GM19397 (cell line): ENCODE measurements around the gene CLEC20A.
"Not testable (repeated sequence)": the region's sequence is repeated elsewhere in the genome, so short reads cannot be mapped to it uniquely, and the experiment has no call there.

Source experiments
- ATAC-seq: cut with Tn5 transposase; IDR thresholded peaks from one replicate; pipeline ENCODE4 v1.9.1; 2021; ENCODE audit warnings: mild to moderate bottlenecking, moderate library complexity; ENCODE audit not compliant: unreplicated experiment

Gene CLEC20A

DNA sequence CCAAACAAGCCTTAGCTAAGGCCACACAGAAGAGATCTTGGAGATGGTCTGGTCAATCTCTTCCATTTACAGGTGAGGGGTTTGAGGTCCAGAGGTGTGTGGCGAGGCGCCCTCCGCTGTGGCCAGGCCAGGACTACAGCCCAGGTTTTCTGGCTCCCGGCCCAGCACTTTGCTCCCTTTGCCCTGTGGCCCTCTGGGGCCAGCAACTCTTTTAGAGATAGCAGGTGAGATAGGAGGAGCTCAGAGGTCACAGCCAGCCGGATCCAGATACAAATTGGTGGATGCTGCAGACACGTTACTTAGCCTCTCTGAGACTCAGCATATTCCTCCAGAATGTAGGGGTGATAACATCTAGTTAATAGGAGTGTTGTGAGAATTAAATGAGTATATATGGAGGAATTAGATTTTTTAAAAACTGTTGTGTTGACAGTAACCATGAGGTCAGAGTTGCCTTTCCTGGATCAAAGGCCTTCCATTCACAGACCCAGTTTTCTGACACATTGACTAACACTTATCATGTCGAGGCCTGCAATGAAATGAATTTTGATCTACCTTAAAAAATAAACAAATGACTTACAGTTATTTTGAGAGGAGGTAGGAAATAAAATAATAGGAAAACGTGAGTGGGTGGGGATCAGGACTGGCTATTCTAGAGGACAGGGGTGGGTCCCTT, 32.7 kb upstream of the CLEC20A start:
- ATAC-seq: no peak

- ATAC-seq: no peak
These were observed 32.2 kb upstream of the CLEC20A start for GRCh38 chr1:178528953-178529335.

DNA sequence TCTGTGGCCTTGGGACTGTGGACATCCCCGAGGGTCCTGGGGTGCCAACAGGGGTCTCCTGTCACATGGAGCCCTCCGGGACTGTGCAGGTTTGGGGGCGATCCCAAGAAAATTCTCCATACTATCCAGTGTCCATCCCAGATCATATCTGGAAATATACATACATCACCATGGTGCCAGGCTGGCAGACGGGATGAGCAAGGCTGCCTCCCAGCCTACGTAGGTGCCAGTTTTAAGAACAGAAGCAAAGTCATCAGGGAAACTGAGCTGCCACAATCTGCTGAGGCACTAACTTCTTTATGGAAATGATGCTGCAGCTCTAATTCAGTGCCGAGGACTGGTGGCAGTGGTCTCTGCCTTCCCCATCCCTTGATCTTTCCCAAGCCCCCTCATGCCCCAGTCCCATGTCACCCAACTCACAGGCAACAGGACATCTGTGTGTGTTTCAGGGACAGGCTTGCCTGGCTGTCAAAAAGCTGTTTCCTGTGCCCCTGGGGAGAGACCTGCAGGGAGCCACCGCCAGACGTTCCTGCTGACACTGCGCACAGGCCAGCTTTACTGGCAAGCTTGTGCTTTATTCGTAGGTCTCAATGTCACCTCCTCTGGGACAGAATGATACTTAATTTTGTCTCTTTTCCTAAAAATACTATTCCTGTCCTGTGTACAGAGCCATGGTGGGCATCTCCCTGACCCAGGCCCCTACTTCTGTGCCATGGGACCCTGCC, 31.6 kb upstream of the CLEC20A start:
- ATAC-seq: no peak

- ATAC-seq: no peak
These were observed 30.4 kb upstream of the CLEC20A start for GRCh38 chr1:178527117-178527516.

- no peak for ATAC-seq
These were observed 24.5 kb upstream of the CLEC20A start for GRCh38 chr1:178521241-178521640.

DNA sequence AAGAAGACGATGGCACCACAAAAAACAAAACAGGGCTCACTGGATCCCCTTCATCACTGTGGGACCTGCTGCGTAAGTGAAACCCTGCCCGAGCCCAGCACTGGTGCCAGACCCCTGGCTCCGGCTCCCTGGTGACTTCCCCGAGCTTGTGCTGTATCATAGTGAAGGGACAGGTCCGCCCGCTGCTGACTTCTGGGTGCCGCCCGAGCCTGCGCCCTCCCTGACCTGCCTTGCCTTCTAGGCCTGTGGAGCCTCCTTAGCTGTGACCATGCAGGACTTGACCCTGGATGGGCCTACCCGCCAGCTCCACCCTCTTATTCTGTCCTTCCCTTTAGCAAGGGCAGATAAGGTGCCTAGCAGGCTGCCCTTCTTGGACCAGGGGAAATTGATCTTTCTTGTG, 24.0 kb upstream of the CLEC20A start:
- ATAC-seq: no peak

GRCh38 chr1:178518894-178519293, 22.1 kb upstream of the CLEC20A start:
- ATAC-seq: no peak

- no peak for ATAC-seq
These were observed 19.3 kb upstream of the CLEC20A start for GRCh38 chr1:178516110-178516509.

DNA sequence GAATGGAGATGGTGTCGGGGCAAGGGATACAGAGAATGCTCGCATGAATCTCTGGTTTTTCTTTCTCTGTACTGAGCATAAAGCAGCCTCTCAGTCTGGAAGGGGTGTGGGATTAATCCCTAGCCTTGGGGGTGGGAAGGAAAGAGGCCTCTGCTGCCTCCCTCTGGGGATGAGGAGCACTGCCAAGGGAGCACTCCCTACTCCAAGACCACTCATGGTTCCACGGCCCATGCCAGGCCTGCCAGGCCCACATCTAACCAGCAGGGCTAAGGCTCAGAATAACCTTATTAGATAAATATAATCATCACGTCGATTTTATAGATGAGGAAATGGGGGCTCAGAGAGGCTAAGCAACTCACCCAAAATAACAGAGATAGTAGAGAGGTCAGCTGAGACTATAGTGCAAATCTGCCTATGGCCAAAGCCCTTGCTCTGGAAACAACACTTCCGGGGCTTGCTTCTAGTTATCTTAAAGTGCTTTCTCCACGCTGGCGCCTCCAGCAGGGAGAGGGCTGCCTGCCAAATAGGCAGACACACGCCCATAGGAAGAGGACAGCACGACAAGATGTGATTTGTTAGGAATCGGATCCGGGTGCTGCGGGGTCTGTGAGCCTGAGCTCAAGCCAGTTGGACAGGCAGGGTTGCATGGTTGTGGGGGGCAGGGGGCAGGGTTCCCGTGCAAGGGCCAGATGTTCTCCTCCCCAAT, 16.7 kb upstream of the CLEC20A start:
- no peak for ATAC-seq

- no peak for ATAC-seq
These were observed 16.0 kb upstream of the CLEC20A start, which contains the start of gene TEX35 for GRCh38 chr1:178512566-178513277. Gene TEX35 (plus strand): TSS chr1:178513109. CDS start chr1:178513189, 80 bp downstream.

- ATAC-seq: no peak
These were observed 13.4 kb upstream of the CLEC20A start for GRCh38 chr1:178510155-178510554.

DNA sequence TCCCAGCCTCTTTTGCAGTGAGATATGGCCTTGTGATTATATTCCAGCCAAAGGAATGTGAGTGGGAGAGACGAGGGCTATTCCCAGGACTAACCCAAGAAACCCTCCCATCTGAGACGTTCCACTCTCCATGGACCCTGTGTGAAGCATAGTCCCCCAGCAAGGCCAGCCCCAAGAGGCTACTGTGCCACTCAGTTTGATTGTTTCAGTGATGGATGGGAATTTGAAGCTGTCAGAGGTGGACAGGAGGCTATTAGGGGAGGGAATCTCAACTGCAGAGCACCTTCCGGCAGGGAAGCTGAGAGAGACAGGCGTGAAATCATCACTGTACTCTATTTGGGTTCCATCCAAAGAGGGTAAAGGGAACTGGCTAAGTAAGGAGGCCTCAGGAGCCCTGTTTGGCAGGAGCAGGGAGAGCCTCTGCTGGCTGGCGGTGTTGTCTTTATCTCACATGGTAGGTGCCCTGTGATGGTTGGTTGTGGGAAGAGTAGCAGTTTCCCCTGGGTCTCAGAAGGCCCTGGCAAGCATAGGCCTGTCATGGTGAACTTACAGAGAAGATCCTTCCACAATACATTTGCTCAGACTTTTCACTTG, 12.7 kb upstream of the CLEC20A start:
- no peak for ATAC-seq

DNA sequence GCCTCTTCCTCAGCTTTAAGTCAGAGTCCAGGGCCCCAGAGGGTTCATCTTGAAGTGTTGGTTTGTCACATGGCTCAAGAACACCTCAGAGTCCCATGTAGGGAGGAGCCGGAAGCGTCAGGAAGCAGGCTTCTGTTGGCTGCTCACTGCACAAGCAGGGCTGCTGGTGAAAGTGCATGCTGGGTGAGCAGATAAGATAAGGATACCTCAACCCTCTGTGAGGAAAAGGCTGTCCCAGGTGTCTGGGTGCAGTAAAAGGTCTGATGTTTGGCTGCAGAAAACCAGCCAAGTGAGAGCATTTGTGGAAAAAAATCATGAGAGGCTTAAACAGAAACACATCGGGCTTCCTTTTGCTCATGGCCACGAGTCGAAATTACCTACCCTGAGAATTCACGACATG, 9.9 kb upstream of the CLEC20A start:
- no peak for ATAC-seq

GRCh38 chr1:178506177-178506576, 9.4 kb upstream of the CLEC20A start:
- ATAC-seq: no peak

DNA sequence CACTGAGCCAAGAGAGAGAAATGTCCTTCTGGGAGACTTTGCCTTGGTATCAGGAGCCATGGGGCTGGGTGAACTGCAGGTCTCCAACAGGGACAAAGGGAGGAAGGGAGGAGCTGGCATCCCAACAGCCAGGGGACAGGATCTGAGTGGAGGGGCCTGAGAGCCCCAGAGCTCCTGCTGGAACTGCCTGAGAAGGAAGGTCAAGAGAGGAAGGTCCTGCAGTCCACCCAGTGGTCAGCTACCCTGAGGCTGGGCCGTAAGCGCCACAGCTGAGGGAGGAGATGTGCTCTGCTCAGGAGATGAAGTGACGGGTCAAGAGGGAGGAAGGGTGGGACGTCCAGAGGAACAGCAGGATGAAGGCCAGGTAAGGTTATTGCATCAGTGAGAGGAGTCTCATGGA, 7.5 kb upstream of the CLEC20A start:
- no peak for ATAC-seq

- no peak for ATAC-seq
These were observed 7.1 kb upstream of the CLEC20A start for GRCh38 chr1:178503849-178504248.

DNA sequence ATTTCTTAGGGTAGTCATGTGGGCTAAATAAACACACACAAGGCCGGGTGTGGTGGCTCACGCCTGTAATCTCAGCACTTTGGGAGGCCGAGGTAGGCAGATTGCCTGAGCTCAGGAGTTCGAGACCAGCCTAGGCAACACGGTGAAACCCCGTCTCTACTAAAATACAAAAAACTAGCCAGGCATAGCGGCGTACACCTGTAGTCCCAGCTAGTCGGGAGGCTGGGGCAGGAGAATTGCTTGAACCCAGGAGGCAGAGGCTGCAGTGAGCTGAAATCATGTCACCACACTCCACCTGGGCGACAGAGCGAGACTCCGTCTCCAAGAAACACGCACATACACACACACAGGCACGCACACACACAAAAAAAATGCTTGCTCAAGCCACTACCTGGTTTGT, 6.6 kb upstream of the CLEC20A start:
- not testable (repeated sequence) for ATAC-seq

- no peak for ATAC-seq
These were observed 6.1 kb upstream of the CLEC20A start for GRCh38 chr1:178502856-178503255.

GRCh38 chr1:178502330-178502714, 5.6 kb upstream of the CLEC20A start:
- no peak for ATAC-seq

- ATAC-seq: peak; percentile 77
These were observed 5.1 kb upstream of the CLEC20A start for GRCh38 chr1:178501705-178502329.
